GM21526 (cell line): Measurements from ENCODE around the gene CEACAM4.
"Not testable (repeated sequence)": the region's sequence is repeated elsewhere in the genome, so short reads cannot be mapped to it uniquely, and the experiment has no call there.

ENCODE experiments used
- ATAC-seq: cut with Tn5 transposase; IDR thresholded peaks from one replicate; pipeline ENCODE4 v1.9.1; 2021; ENCODE audit warnings: moderate library complexity; ENCODE audit not compliant: unreplicated experiment, low FRiP score

The CEACAM4 gene

GRCh38 chr19:41587101-41587837, 39.6 kb downstream of the CEACAM4 start:
- ATAC-seq, result no peak

- no peak for ATAC-seq
These were observed 40.8 kb downstream of the CEACAM4 start for GRCh38 chr19:41586064-41586463.

- ATAC-seq, result no peak
These were observed 41.9 kb downstream of the CEACAM4 start for GRCh38 chr19:41584931-41585330.

GRCh38 chr19:41584260-41584810, 42.5 kb downstream of the CEACAM4 start:
- ATAC-seq, result no peak

GRCh38 chr19:41582577-41583182, 44.2 kb downstream of the CEACAM4 start:
- not testable (repeated sequence) for ATAC-seq

GRCh38 chr19:41581068-41581467, 45.8 kb downstream of the CEACAM4 start:
- ATAC-seq, result not testable (repeated sequence)

- no peak for ATAC-seq
These were observed 48.0 kb downstream of the CEACAM4 start for GRCh38 chr19:41578886-41579285.

- ATAC-seq, result no peak
These were observed 49.0 kb downstream of the CEACAM4 start for GRCh38 chr19:41577833-41578232.

- no peak for ATAC-seq
These were observed 49.6 kb downstream of the CEACAM4 start for GRCh38 chr19:41577144-41577830.

- ATAC-seq, result no peak
These were observed 50.9 kb downstream of the CEACAM4 start, which contains the start of gene CEACAM21 for GRCh38 chr19:41575998-41576397. Gene CEACAM21 (plus strand): TSS chr19:41576166. CDS start chr19:41576275, 109 bp downstream.

GRCh38 chr19:41570639-41571112, 56.2 kb downstream of the CEACAM4 start:
- ATAC-seq, result no peak

- ATAC-seq, result no peak
These were observed 56.7 kb downstream of the CEACAM4 start for GRCh38 chr19:41570179-41570578.

GRCh38 chr19:41569481-41570150, 57.3 kb downstream of the CEACAM4 start:
- ATAC-seq, result no peak
